GM21367 (cell line): Measurements from ENCODE around the gene RAD51AP2.

ENCODE experiments used
- ATAC-seq: cut with Tn5 transposase; IDR thresholded peaks from one replicate; pipeline ENCODE4 v1.9.1; 2021; ENCODE audit not compliant: unreplicated experiment

Gene RAD51AP2

DNA sequence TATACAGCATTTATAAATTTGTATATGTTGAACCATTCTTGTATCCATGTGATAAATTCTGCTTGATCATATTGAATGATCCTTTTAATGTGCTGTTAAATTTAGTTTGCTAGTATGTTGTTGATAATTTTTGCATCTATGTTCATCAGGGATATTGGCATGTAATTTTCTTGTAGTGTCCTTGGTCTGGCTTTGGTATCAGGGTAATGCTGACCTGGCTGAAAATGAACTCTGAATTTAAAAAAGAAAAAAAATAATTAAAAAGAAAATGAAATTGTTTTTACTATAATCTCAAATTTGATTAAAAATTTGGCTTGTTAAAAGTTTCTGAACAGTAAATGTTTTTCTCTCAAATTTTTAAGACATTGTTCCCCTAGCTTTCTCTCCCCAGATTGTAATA lies 46.3 kb downstream of the RAD51AP2 start:
- ATAC-seq = no peak

DNA sequence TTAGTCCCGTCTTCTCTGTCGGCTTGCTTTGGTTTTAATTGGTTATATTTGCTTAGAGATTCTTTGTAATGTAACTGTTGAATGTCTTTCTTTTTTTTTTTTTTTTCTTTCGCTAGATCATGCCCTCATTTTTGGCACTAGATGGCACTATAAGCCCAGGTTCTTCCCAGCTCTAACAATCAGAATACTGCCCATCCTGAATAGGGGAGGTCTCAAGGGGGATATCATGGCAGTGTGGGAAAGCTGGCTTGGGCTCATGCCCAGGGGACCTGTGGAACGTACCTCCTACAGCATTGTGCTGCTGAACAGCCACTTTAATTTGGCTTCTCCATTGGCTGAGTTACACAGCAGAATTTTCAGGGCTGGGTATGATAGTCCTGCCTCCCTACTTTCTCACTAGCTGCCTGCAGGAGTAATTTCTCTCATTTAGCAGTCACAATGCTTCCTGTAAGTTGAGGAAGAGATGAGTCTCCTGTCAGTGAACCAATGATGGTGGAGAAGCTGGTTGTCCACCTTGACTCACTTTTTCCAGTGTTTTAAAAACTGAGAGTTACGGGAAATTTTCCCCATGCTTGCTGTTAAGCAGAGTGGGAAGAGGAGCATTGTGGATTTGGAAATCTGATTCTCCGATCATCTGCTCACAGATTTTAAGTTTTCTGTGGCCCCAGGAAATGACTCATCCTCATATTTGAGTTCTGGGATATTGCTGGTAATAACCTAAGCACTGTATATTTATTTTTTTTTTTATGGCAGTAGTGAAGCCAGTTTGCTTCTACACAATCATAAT lies 47.2 kb downstream of the RAD51AP2 start:
- ATAC-seq = no peak

DNA sequence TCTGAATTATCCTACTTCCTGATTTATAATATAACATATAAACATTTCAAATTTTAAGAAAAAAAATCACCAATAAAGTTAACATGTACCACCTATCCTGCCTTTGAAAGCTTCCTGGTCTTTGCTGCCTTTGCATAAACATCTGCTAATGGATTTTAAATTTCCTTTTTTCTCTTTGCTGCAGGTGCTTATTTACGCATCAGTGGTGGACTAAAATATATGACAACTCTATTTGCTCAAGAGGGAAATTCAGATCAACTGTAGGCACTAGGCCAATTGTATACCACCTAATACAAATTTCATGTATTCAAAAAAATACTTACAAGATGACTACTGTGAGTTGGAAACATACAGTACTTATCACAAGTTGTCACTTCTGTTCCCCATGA lies 57.2 kb downstream of the RAD51AP2 start:
- ATAC-seq = no peak
